Large intestine (tissue), 12 donors: ENCODE data around the gene TICAM2. TPM values are rescaled to one million over a fixed set of nuclear protein-coding genes. Genes with fewer than 3 reads are reported as not detected.
A peak's percentile ranks its signal among the peaks of the same experiment; 100 is the strongest.
"Not testable (repeated sequence)": the region's sequence is repeated elsewhere in the genome, so short reads cannot be mapped to it uniquely, and the experiment has no call there.

ENCODE experiments used
- DNase-seq, 2 donors: peaks; one replicate each; pipeline versions ENCODE4 v3.0.0 to v3.0.0-alpha.2; 2013
- H3K27ac ChIP-seq: one replicate; pipeline ENCODE4 v1.5.1; 2013; ENCODE audit warnings: low read length
- H3K27me3 ChIP-seq: 2 replicates; pipeline ENCODE4 v1.6.1; 2013; ENCODE audit warnings: low read length; ENCODE audit not compliant: control insufficient read depth, insufficient read depth
- H3K36me3 ChIP-seq: 2 replicates; pipeline ENCODE4 v1.6.1; 2013; ENCODE audit warnings: low read length; ENCODE audit not compliant: control insufficient read depth, insufficient read depth
- H3K4me1 ChIP-seq: one replicate; pipeline ENCODE4 v1.6.1; 2013; ENCODE audit warnings: low read length; ENCODE audit not compliant: control insufficient read depth, insufficient read depth
- H3K4me3 ChIP-seq: one replicate; pipeline ENCODE4 v1.5.1; 2013; ENCODE audit warnings: low read length
- H3K9me3 ChIP-seq: one replicate; pipeline ENCODE4 v1.6.1; 2013; ENCODE audit warnings: mild to moderate bottlenecking, low read depth, low read length, moderate library complexity; ENCODE audit not compliant: control insufficient read depth
- WGBS: methylation state at CpG from one replicate; pipeline ENCODE4 v1.1.5; 2013; ENCODE audit warnings: low lambda C conversion rate; ENCODE audit not compliant: insufficient coverage; 5-methylcytosine and 5-hydroxymethylcytosine counted together
- long read RNA-seq, 11 donors: transcript quantifications; one replicate each; lab custom pipeline, GENCODE V29; 2026
- polyA plus RNA-seq: library from polyadenylated mRNA; unstranded; fragments of 120-200 nt; gene quantifications from one replicate; pipeline ENCODE4 v1.2.1, GENCODE V29; 2013

Gene TICAM2
- polyA plus RNA-seq = 2.9 TPM
- long read RNA-seq, donor 1, partial matches to known transcripts = 0 of 3 reads
- long read RNA-seq, donor 1, other reads (novel, unspliced or antisense) = 0 of 3 reads
- long read RNA-seq, donor 2 = 0 reads
- long read RNA-seq, donor 3 = 0 reads
- long read RNA-seq, donor 4 = 0 reads
- long read RNA-seq, donor 5, partial matches to known transcripts = 0 of 1 reads
- long read RNA-seq, donor 5, other reads (novel, unspliced or antisense) = 0 of 1 reads
- long read RNA-seq, donor 6 = 0 reads
- long read RNA-seq, donor 7, partial matches to known transcripts = 0 of 2 reads
- long read RNA-seq, donor 7, other reads (novel, unspliced or antisense) = 0 of 2 reads
- long read RNA-seq, donor 8 = 0 reads
- long read RNA-seq, donor 9, partial matches to known transcripts = 0 of 1 reads
- long read RNA-seq, donor 9, other reads (novel, unspliced or antisense) = 0 of 1 reads
- long read RNA-seq, donor 10, partial matches to known transcripts = 0 of 1 reads
- long read RNA-seq, donor 10, other reads (novel, unspliced or antisense) = 0 of 1 reads
- long read RNA-seq, donor 11 = 0 reads

GRCh38 chr5:115601701-115602590, at the start of gene TICAM2:
Gene TICAM2, minus strand, starts transcription at chr5:115602479. Its CDS starts 21,223 bp downstream, at chr5:115581256.
- Histone ChIP-seq H3K9me3 (no peaks in the 10 kb centered on the region), H3K4me1 (no peaks in the 10 kb centered on the region), H3K27ac (peak within 1 kb of the TSS; percentile 44), H3K27me3 (no peaks in the 10 kb centered on the region), H3K36me3 (peaks cover 4% of the 10 kb centered on the region), H3K4me3 (peak within 1 kb of the TSS; percentile 53)
- DNase-seq = peak in 1 of 2 donors; percentile 67
- no CpG with 5 or more reads among the region's 71 CpGs for WGBS

- Histone ChIP-seq H3K36me3 (no peaks in the 10 kb centered on the region), H3K4me1 (no peaks in the 10 kb centered on the region), H3K4me3 (no peak overlapping the region), H3K27me3 (peaks cover 6% of the 10 kb centered on the region), H3K27ac (no peak overlapping the region), H3K9me3 (no peaks in the 10 kb centered on the region)
- 100% methylated on average over 1 of the region's 1 CpG for WGBS
- no peak for DNase-seq
Observed at GRCh38 chr5:115649541-115649940, 47.3 kb upstream of the TICAM2 start.

- H3K27me3 ChIP-seq = peaks cover 6% of the 10 kb centered on the region
- DNase-seq = no peak
- no peaks in the 10 kb centered on the region for H3K36me3 ChIP-seq
- no CpG with 5 or more reads among the region's 3 CpGs for WGBS
- no peaks in the 10 kb centered on the region for H3K4me1 ChIP-seq
- no peak overlapping the region for H3K4me3 ChIP-seq
- H3K27ac ChIP-seq = no peak overlapping the region
- no peaks in the 10 kb centered on the region for H3K9me3 ChIP-seq
Observed at GRCh38 chr5:115648056-115648455, 45.8 kb upstream of the TICAM2 start.

GRCh38 chr5:115645386-115645785, 43.1 kb upstream of the TICAM2 start:
- H3K4me1 ChIP-seq, H3K27ac ChIP-seq, H3K36me3 ChIP-seq, H3K27me3 ChIP-seq, H3K9me3 ChIP-seq, DNase-seq, H3K4me3 ChIP-seq: not testable (repeated sequence)
- WGBS = no CpG with 5 or more reads among the region's 5 CpGs

GRCh38 chr5:115644046-115644445, 41.8 kb upstream of the TICAM2 start:
- H3K4me3 ChIP-seq = no peak overlapping the region
- DNase-seq = no peak
- no CpG with 5 or more reads among the region's 2 CpGs for whole genome bisulfite sequencing
- H3K4me1 ChIP-seq = no peaks in the 10 kb centered on the region
- no peaks in the 10 kb centered on the region for H3K36me3 ChIP-seq
- H3K9me3 ChIP-seq = no peaks in the 10 kb centered on the region
- H3K27ac ChIP-seq = no peak overlapping the region
- peaks cover 9% of the 10 kb centered on the region for H3K27me3 ChIP-seq

- H3K27ac ChIP-seq = no peak overlapping the region
- WGBS = 100% methylated on average over 1 of the region's 1 CpG
Observed at GRCh38 chr5:115641948-115642347, 39.7 kb upstream of the TICAM2 start.

GRCh38 chr5:115640274-115640673, 38.0 kb upstream of the TICAM2 start:
- Histone ChIP-seq H3K27ac (no peak overlapping the region), H3K36me3 (no peaks in the 10 kb centered on the region), H3K4me3 (no peak overlapping the region), H3K9me3 (no peaks in the 10 kb centered on the region), H3K4me1 (no peaks in the 10 kb centered on the region), H3K27me3 (peaks cover 5% of the 10 kb centered on the region)
- no CpG with 5 or more reads among the region's 2 CpGs for WGBS
- no peak for DNase-seq

More at GRCh38 chr5:115641948-115642347, 39.7 kb upstream of the TICAM2 start:
- Histone ChIP-seq H3K27me3 (peaks cover 9% of the 10 kb centered on the region), H3K4me1 (no peaks in the 10 kb centered on the region), H3K4me3 (no peak overlapping the region), H3K9me3 (no peaks in the 10 kb centered on the region), H3K36me3 (no peaks in the 10 kb centered on the region)
- no peak for DNase-seq

GRCh38 chr5:115639377-115639776, 37.1 kb upstream of the TICAM2 start:
- H3K4me3 ChIP-seq = no peak overlapping the region
- WGBS = 83% methylated on average over 1 of the region's 1 CpG
- H3K27me3 ChIP-seq = peaks cover 5% of the 10 kb centered on the region
- no peaks in the 10 kb centered on the region for H3K36me3 ChIP-seq
- no peaks in the 10 kb centered on the region for H3K4me1 ChIP-seq
- H3K27ac ChIP-seq = no peak overlapping the region
- DNase-seq = no peak
- no peaks in the 10 kb centered on the region for H3K9me3 ChIP-seq

- 100% methylated on average over 2 of the region's 4 CpGs for WGBS
- H3K36me3 ChIP-seq = no peaks in the 10 kb centered on the region
- H3K4me3 ChIP-seq = no peak overlapping the region
- no peak overlapping the region for H3K27ac ChIP-seq
- DNase-seq = no peak
- H3K27me3 ChIP-seq = peaks cover 5% of the 10 kb centered on the region
- H3K4me1 ChIP-seq = no peaks in the 10 kb centered on the region
- no peaks in the 10 kb centered on the region for H3K9me3 ChIP-seq
Observed at GRCh38 chr5:115637507-115637906, 35.2 kb upstream of the TICAM2 start.

GRCh38 chr5:115636008-115636407, 33.7 kb upstream of the TICAM2 start:
- no peaks in the 10 kb centered on the region for H3K9me3 ChIP-seq
- no CpG with 5 or more reads among the region's 1 CpG for WGBS
- no peak overlapping the region for H3K27ac ChIP-seq
- H3K36me3 ChIP-seq = no peaks in the 10 kb centered on the region
- no peak for DNase-seq
- H3K4me3 ChIP-seq = no peak overlapping the region
- no peaks in the 10 kb centered on the region for H3K4me1 ChIP-seq
- H3K27me3 ChIP-seq = peaks cover 2% of the 10 kb centered on the region
